ENCODE data around the gene REEP5. TPM values are rescaled to one million over a fixed set of nuclear protein-coding genes. Genes with fewer than 3 reads are reported as not detected.
"Not testable (repeated sequence)": the region's sequence is repeated elsewhere in the genome, so short reads cannot be mapped to it uniquely, and the experiment has no call there.

Gene REEP5
- total and polyA plus RNA-seq, 2 of the 8 experiments (the other 6 are each of a cell fraction or from before 2014, with no cell fraction given): 58.3 to 94.3 TPM

DNA sequence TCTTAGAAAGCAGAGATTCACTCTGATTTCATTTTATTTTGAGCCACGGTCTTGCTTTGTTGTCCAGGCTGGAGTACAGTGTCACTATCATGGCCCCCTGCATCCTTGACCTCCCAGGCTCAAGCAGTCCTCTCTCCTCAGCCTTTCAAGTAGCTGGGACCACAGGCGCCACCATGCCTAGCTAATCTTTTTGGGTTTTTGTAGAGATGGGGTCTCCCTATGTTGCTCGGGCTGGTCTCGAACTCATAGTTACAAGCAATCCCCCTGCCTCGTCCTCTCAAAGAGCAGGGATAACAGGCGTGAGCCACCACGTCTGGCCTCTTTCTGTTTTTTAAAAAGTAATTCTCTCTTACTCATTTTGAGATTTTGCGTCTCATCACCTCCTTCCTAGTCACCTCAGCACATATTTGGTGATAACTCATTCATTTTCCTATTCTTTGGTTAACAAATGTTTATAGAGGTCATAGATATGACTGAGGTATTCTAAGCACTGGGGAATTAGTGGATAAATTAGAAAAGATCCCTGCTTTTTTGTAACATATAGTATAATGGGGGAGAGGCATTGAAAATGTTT is 43.8 kb upstream of the REEP5 start (continued):
- TF ChIP-seq HDAC2 (IDR thresholded peaks at IDR 0.05; ENCODE audit: borderline replicate concordance in 1 of 2, low read depth in 2 of 2, low read length in 2 of 2) (no peak), JUN (IDR thresholded peaks at IDR 0.05; ENCODE audit: low read depth, low read length) (no peak), TCF12 (IDR thresholded peaks at IDR 0.05; ENCODE audit: low read depth, low read length) (no peak)

DNA sequence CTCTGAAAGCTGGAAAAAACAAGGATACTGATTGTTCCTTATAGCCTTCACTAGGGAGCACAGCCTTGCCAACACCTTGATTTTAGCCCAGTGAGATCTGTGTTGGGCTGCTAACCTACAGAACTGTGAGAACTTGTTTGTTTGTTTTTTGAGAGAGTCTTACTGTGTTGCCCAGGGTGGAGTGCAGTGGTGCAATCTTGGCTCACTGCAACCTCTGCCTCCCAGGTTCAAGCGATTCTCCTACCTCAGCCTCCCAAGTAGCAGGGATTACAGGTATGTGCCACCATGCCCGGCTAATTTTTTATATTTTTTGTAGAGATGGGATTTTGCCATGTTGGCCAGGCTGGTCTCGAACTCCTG is 41.3 kb upstream of the REEP5 start:
- H3K9me3 ChIP-seq (ENCODE audit: insufficient read depth in 2 of 2, low read depth in 1 of 2, low read length in 1 of 2); H3K79me1 ChIP-seq (ENCODE audit: low read depth, low read length); H3K36me3 ChIP-seq (ENCODE audit: control insufficient read depth in 2 of 4, insufficient read depth in 4 of 4, low read length in 3 of 4); H3K9ac ChIP-seq (replicated peaks in 1 of 4; ENCODE audit: extremely low read depth in 1 of 4, low read depth in 3 of 4, low read length in 3 of 4); H2BK120ac ChIP-seq (replicated peaks; ENCODE audit: low read depth, low read length); H3K27ac ChIP-seq (ENCODE audit: low read depth, low read length); H3K4me2 ChIP-seq (ENCODE audit: insufficient read depth in 1 of 2, low read depth in 2 of 2, low read length in 2 of 2); H2AK5ac ChIP-seq (ENCODE audit: low read depth, low read length); H3K4me1 ChIP-seq (replicated peaks in 1 of 4; ENCODE audit: control insufficient read depth in 3 of 4, insufficient read depth in 4 of 4, low read length in 3 of 4); H3K56ac ChIP-seq (replicated peaks; ENCODE audit: insufficient read length, low read depth, low read length); H3K23ac ChIP-seq (ENCODE audit: insufficient read length); H3K23me2 ChIP-seq (ENCODE audit: low read depth, low read length); H3K4ac ChIP-seq (replicated peaks; ENCODE audit: insufficient read length, low read depth, low read length); H3K14ac ChIP-seq (ENCODE audit: insufficient read length); H3K18ac ChIP-seq (ENCODE audit: extremely low read depth, low read length); H3K4me3 ChIP-seq (ENCODE audit: extremely low read depth in 1 of 4, insufficient read depth in 2 of 4, low read depth in 3 of 4, low read length in 4 of 4); H2BK15ac ChIP-seq (ENCODE audit: low read length); H2BK12ac ChIP-seq (ENCODE audit: low read depth, low read length); H3K79me2 ChIP-seq (ENCODE audit: control insufficient read depth in 1 of 2, insufficient read depth in 2 of 2, low read length in 2 of 2); H2BK20ac ChIP-seq (ENCODE audit: low read length); H4K5ac ChIP-seq (ENCODE audit: insufficient read length, low read depth, low read length); H4K91ac ChIP-seq (replicated peaks; ENCODE audit: insufficient read length, low read length); FAIRE-seq; H2BK5ac ChIP-seq (ENCODE audit: low read depth, low read length); H4K8ac ChIP-seq (ENCODE audit: extremely low read depth, insufficient read depth, low read length); DNase-seq (ENCODE audit: low read depth in 1 of 2, low spot score in 2 of 2); H3K27me3 ChIP-seq (replicated peaks in 1 of 4; ENCODE audit: control insufficient read depth in 3 of 4, extremely low read depth in 1 of 4, insufficient read depth in 3 of 4, low read length in 3 of 4); H4K20me1 ChIP-seq (replicated peaks in 1 of 2; ENCODE audit: control insufficient read depth in 1 of 2, insufficient read depth in 2 of 2, low read length in 2 of 2); H2AFZ ChIP-seq (ENCODE audit: low read length): not testable (repeated sequence)
- 88% methylated on average over 3 of the region's 3 CpGs; no CpG with 5 or more reads in 1 of the 2 experiments for WGBS, 2 experiments (ENCODE audit: extremely low coverage in 1 of 2, insufficient coverage in 1 of 2, insufficient read length in 1 of 2, insufficient replicate concordance in 2 of 2, low coverage in 1 of 2, low lambda C conversion rate in 2 of 2, missing lambda C conversion rate in 1 of 2)
- ChIA-PET CTCF (ENCODE audit: partially characterized antibody) (interaction anchor here (1.2 to 3.6 kb wide), 2 partner anchors 9 to 42 kb away, joined by 4 to 18 read pairs; no protein-coding TSS in a partner anchor), POLR2A (ENCODE audit: partially characterized antibody) (interaction anchor here (1.5 kb wide), 1 partner anchor 13 kb away, joined by 3 read pairs; the partner anchor contains the start of gene DCP2)
